GM18907 (cell line): ENCODE results near the gene NCEH1.
"Not testable (repeated sequence)": the region's sequence is repeated elsewhere in the genome, so short reads cannot be mapped to it uniquely, and the experiment has no call there.

Experiments
- ATAC-seq: cut with Tn5 transposase; IDR thresholded peaks from one replicate; pipeline ENCODE4 v1.9.1; 2021; ENCODE audit warnings: mild to moderate bottlenecking, moderate library complexity; ENCODE audit not compliant: unreplicated experiment

NCEH1 gene

GRCh38 chr3:172707967-172708366, 2.9 kb downstream of the NCEH1 start:
- ATAC-seq, result no peak

- no peak for ATAC-seq
Observed at GRCh38 chr3:172707030-172707429, 3.8 kb downstream of the NCEH1 start.

- ATAC-seq, result no peak
Observed at GRCh38 chr3:172705170-172705569, 5.7 kb downstream of the NCEH1 start.

GRCh38 chr3:172704001-172704400, 6.9 kb downstream of the NCEH1 start:
- no peak for ATAC-seq

- ATAC-seq, result not testable (repeated sequence)
Observed at GRCh38 chr3:172702731-172703130, 8.1 kb downstream of the NCEH1 start.

GRCh38 chr3:172702256-172702655, 8.6 kb downstream of the NCEH1 start:
- no peak for ATAC-seq

GRCh38 chr3:172701751-172702150, 9.1 kb downstream of the NCEH1 start:
- no peak for ATAC-seq

- ATAC-seq, result no peak
Observed at GRCh38 chr3:172700936-172701455, 9.9 kb downstream of the NCEH1 start.

- ATAC-seq, result no peak
Observed at GRCh38 chr3:172700256-172700655, 10.6 kb downstream of the NCEH1 start.

GRCh38 chr3:172699031-172699430, 11.8 kb downstream of the NCEH1 start:
- no peak for ATAC-seq

- no peak for ATAC-seq
Observed at GRCh38 chr3:172698631-172699030, 12.2 kb downstream of the NCEH1 start.

- ATAC-seq, result no peak
Observed at GRCh38 chr3:172697558-172697957, 13.3 kb downstream of the NCEH1 start.

- no peak for ATAC-seq
Observed at GRCh38 chr3:172696357-172696756, 14.5 kb downstream of the NCEH1 start.

GRCh38 chr3:172694573-172695246, 16.2 kb downstream of the NCEH1 start:
- ATAC-seq, result no peak

- ATAC-seq, result peak; percentile 79
Observed at GRCh38 chr3:172692751-172693338, 18.0 kb downstream of the NCEH1 start.

- no peak for ATAC-seq
Observed at GRCh38 chr3:172690936-172691335, 19.9 kb downstream of the NCEH1 start.

- ATAC-seq, result no peak
Observed at GRCh38 chr3:172688588-172688987, 22.3 kb downstream of the NCEH1 start.

- no peak for ATAC-seq
Observed at GRCh38 chr3:172687501-172687900, 23.4 kb downstream of the NCEH1 start.

- ATAC-seq, result no peak
Observed at GRCh38 chr3:172685331-172686214, 25.3 kb downstream of the NCEH1 start.

GRCh38 chr3:172680684-172681083, 30.2 kb downstream of the NCEH1 start:
- ATAC-seq, result no peak

GRCh38 chr3:172679599-172679998, 31.3 kb downstream of the NCEH1 start:
- ATAC-seq, result no peak

GRCh38 chr3:172678068-172678467, 32.8 kb downstream of the NCEH1 start:
- ATAC-seq, result no peak
